Measurements from ENCODE around the gene UNC80.
A peak's percentile ranks its signal among the peaks of the same experiment; 100 is the strongest.

Gene UNC80

GRCh38 chr2:210002158-210003157, 230.8 kb downstream of the UNC80 start, which contains the start of gene RPE:
TSS of gene RPE (plus strand) at chr2:210002638. CDS start at chr2:210002662, 24 bp downstream.
- peak; percentile 99 for FAIRE-seq

DNA sequence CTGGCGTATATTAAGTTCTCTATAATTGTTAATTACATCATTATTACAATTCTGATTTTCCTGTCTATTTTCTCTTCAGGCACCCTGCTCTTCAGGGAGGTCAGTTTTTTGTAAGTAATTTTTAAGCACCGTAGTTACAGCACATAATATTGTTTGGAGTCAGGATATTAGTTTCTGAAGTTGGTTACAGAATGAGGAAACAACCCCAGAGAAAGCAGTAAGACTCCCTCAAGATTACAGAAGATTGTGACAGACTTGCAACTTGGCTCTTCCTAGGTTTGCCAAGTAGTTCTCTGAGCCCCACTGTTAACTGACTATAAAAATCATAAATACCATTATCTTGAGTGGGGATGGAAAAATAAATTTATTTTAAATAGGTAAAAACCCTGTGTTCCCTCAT, 231.7 kb downstream of the UNC80 start:
- FAIRE-seq, result no peak

More at GRCh38 chr2:210002158-210003157, 230.8 kb downstream of the UNC80 start, which contains the start of gene RPE:
- peak; percentile 79 for DNase-seq (ENCODE audit: extremely low spot score, insufficient read length, low read depth)

DNA sequence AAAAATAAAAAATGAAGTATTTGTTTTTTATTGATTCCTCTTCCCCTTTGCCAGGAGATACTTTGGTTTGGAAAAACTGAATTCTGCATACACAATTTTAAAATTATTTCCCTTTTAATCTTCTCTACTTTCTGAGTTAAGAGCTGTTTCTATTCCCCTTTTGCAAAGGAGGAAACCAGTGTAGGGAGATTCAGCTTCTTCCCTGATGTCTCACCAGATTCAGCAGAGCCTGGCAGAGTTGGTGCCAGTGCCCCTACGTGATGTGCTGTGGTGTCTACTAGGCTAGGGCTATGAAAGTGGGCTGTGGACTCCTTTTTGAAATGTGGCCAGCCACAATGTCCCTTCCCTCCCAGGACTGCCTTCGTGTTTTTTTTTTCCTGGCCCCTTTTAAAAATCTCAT, 233.2 kb downstream of the UNC80 start:
- DNase-seq (ENCODE audit: extremely low spot score, insufficient read length, low read depth) (no peak), FAIRE-seq (no peak)

More for the DNA sequence above, 231.7 kb downstream of the UNC80 start:
- DNase-seq (ENCODE audit: extremely low spot score, insufficient read length, low read depth), result no peak

DNA sequence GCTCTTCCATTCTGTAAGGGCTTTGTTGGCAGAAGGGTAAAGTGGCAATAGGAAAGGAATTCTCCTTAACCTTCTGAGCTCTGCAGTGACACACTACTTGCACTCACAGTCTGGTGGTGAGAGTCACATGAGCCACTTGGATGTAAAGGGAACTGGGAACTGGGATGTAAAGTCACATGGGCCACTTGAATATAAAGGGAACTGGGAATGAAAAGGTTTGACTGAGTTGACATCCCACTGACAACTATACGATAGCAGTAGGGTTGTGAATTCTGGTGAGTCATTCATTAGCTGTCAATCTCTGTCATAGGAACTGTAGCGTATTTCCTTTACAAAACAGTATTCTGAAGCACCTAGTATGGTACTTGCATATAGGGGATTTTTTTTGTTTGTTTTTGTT, 236.3 kb downstream of the UNC80 start:
- DNase-seq (ENCODE audit: extremely low spot score, insufficient read length, low read depth) (no peak), FAIRE-seq (peak; percentile 61)

- FAIRE-seq, result no peak
- no peak for DNase-seq (ENCODE audit: extremely low spot score, insufficient read length, low read depth)
Measured at GRCh38 chr2:210009126-210009525, 237.5 kb downstream of the UNC80 start.

- FAIRE-seq, result no peak
Measured at GRCh38 chr2:210009896-210010295, 238.3 kb downstream of the UNC80 start.

GRCh38 chr2:210020138-210020537, 248.5 kb downstream of the UNC80 start:
- DNase-seq (ENCODE audit: extremely low spot score, insufficient read length, low read depth) (no peak), FAIRE-seq (peak; percentile 33)

More at GRCh38 chr2:210009896-210010295, 238.3 kb downstream of the UNC80 start:
- DNase-seq (ENCODE audit: extremely low spot score, insufficient read length, low read depth), result no peak

DNA sequence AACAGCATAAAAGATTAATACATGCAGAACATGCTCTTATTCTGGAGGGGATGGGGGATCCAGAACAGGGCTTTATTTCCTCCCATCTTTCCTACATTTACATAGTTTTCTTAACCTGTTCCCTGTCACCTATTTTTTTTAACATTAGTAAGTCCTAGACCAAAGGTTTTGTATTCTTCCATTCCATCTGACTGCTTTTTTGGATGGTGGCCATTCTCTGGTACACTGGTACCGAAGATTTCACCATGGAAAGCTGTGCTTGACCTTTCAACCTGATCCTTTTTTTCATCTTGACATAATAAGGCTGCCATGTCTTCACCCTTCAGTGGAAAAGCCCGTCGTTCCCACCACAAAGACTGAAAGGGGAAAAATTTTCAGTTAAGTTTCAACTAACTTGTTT, 251.2 kb downstream of the UNC80 start:
- FAIRE-seq (no peak), DNase-seq (ENCODE audit: extremely low spot score, insufficient read length, low read depth) (no peak)

GRCh38 chr2:210027608-210028007, 256.0 kb downstream of the UNC80 start:
- DNase-seq (ENCODE audit: extremely low spot score, insufficient read length, low read depth) (no peak), FAIRE-seq (no peak)

DNA sequence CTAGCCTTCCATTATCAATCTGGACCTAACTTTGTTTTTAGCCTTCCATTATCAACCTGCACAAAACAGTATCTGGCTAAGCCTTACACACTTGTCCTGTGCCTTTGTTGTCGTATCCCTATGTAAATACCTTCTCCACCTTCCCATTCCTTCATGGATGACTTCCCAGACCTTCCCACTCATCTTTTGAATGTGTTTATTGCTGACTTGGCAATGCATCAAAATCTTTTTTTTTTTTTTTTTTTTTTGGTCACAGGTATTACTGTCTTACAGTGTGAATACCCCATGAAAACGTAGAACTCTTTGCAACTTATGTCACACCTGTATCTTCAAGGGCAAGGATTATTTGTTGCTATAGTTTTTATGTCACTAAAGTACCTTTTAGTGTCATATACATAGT, 256.5 kb downstream of the UNC80 start:
- FAIRE-seq (no peak), DNase-seq (ENCODE audit: extremely low spot score, insufficient read length, low read depth) (no peak)

- FAIRE-seq (no peak), DNase-seq (ENCODE audit: extremely low spot score, insufficient read length, low read depth) (no peak)
Measured at GRCh38 chr2:210034087-210034683, 262.6 kb downstream of the UNC80 start.

DNA sequence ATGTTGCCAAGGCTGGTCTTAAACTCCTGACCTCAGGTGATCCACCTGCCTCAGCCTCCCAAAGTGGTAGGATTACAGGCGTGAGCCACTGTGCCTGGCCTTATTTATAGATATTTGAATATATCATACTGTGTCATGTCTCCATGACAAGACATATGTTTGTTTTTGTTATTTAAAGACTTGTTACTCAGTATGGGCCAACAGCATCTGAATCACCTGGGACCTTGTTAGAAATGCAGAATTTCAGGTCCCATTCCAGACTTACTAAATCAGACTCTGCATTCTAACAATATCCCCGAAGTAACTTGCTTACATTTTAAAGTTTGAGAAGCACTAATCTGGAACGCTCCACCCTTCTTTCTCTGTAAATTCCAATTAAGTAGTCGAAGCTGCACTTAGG, 264.0 kb downstream of the UNC80 start:
- FAIRE-seq, result no peak
- DNase-seq (ENCODE audit: extremely low spot score, insufficient read length, low read depth), result no peak

GRCh38 chr2:210038078-210038477, 266.4 kb downstream of the UNC80 start:
- FAIRE-seq (no peak), DNase-seq (ENCODE audit: extremely low spot score, insufficient read length, low read depth) (no peak)

- DNase-seq (ENCODE audit: extremely low spot score, insufficient read length, low read depth) (no peak), FAIRE-seq (no peak)
Measured at GRCh38 chr2:210046851-210047500, 275.3 kb downstream of the UNC80 start.
